Myocyte (in vitro differentiated cells): ENCODE data around the gene ADAMTS17. TPM values are rescaled to one million over a fixed set of nuclear protein-coding genes. Genes with fewer than 3 reads are reported as not detected.

Source experiments
- DNase-seq: peaks from one replicate; pipeline ENCODE4 v3.0.0-alpha.2; 2012; ENCODE audit warnings: low read depth
- total RNA-seq: library from RNA; depleted of rRNA; stranded (reverse); fragments of >200 nt; gene quantifications from 2 replicates; pipeline ENCODE4 v1.2.3, GENCODE V29; 2014

The ADAMTS17 gene
- total RNA-seq, 1 donor from 2014 or later, result 0.43 TPM

GRCh38 chr15:100310513-100311153 lies 31.1 kb downstream of the ADAMTS17 start:
- no peak for DNase-seq

GRCh38 chr15:100310041-100310405 lies 31.8 kb downstream of the ADAMTS17 start:
- DNase-seq, result no peak

- no peak for DNase-seq
These were observed 32.4 kb downstream of the ADAMTS17 start for GRCh38 chr15:100309109-100310040.

- DNase-seq, result no peak
These were observed 33.2 kb downstream of the ADAMTS17 start for GRCh38 chr15:100308608-100309007.

- DNase-seq, result no peak
These were observed 33.6 kb downstream of the ADAMTS17 start for GRCh38 chr15:100308213-100308600.

GRCh38 chr15:100307241-100308212 lies 34.2 kb downstream of the ADAMTS17 start:
- no peak for DNase-seq

GRCh38 chr15:100306098-100306497 lies 35.7 kb downstream of the ADAMTS17 start:
- no peak for DNase-seq

GRCh38 chr15:100301910-100302431 lies 39.8 kb downstream of the ADAMTS17 start:
- no peak for DNase-seq

GRCh38 chr15:100298257-100298656 lies 43.5 kb downstream of the ADAMTS17 start:
- no peak for DNase-seq

GRCh38 chr15:100297812-100298211 lies 44.0 kb downstream of the ADAMTS17 start:
- no peak for DNase-seq

- no peak for DNase-seq
These were observed 45.7 kb downstream of the ADAMTS17 start for GRCh38 chr15:100295939-100296565.

- DNase-seq, result no peak
These were observed 49.8 kb downstream of the ADAMTS17 start for GRCh38 chr15:100292010-100292409.

- DNase-seq, result no peak
These were observed 50.7 kb downstream of the ADAMTS17 start for GRCh38 chr15:100291106-100291505.

GRCh38 chr15:100285641-100286295 lies 56.0 kb downstream of the ADAMTS17 start:
- no peak for DNase-seq

GRCh38 chr15:100284701-100285100 lies 57.1 kb downstream of the ADAMTS17 start:
- DNase-seq, result no peak

GRCh38 chr15:100284191-100284590 lies 57.6 kb downstream of the ADAMTS17 start:
- no peak for DNase-seq

- no peak for DNase-seq
These were observed 60.5 kb downstream of the ADAMTS17 start for GRCh38 chr15:100281096-100281917.

GRCh38 chr15:100279849-100280248 lies 61.9 kb downstream of the ADAMTS17 start:
- DNase-seq, result no peak

GRCh38 chr15:100279446-100279845 lies 62.3 kb downstream of the ADAMTS17 start:
- DNase-seq, result no peak
